Small intestine (tissue), 7 donors: ENCODE data around the gene CFLAR. TPM values are rescaled to one million over a fixed set of nuclear protein-coding genes. Genes with fewer than 3 reads are reported as not detected.
A peak's percentile ranks its signal among the peaks of the same experiment; 100 is the strongest.
"Not testable (repeated sequence)": the region's sequence is repeated elsewhere in the genome, so short reads cannot be mapped to it uniquely, and the experiment has no call there.

ENCODE experiments used
- DNase-seq, 2 donors: peaks; one replicate each; pipeline versions ENCODE4 v3.0.0 to v3.0.0-alpha.2; 2013
- FAIRE-seq: peaks from 2 replicates; lab custom pipeline; 2012; peaks lifted over from hg19 to GRCh38; lab: Jason Lieb, UNC
- H3K27ac ChIP-seq, 3 donors: one replicate each; pipeline ENCODE4 v1.5.1; 2013; ENCODE audit warnings: low read length in 2 of 3, mild to moderate bottlenecking in 2 of 3, control low read depth in 1 of 3, inconsistent platforms in 1 of 3, low read depth in 1 of 3, moderate library complexity in 1 of 3
- H3K27me3 ChIP-seq, 3 donors: one replicate each; pipeline ENCODE4 v1.6.1; 2013; ENCODE audit warnings: low read length in 3 of 3, inconsistent platforms in 1 of 3; ENCODE audit not compliant: control insufficient read depth in 3 of 3, insufficient read depth in 3 of 3
- H3K36me3 ChIP-seq, 3 donors: one replicate each; pipeline ENCODE4 v1.6.1; 2013; ENCODE audit warnings: low read length in 3 of 3, inconsistent platforms in 1 of 3, low read depth in 1 of 3, mild to moderate bottlenecking in 1 of 3, moderate library complexity in 1 of 3; ENCODE audit not compliant: control insufficient read depth in 3 of 3, insufficient read depth in 2 of 3
- H3K4me1 ChIP-seq, 3 donors: one replicate each; pipeline ENCODE4 v1.6.1; 2013; ENCODE audit warnings: low read length in 2 of 3, inconsistent platforms in 1 of 3, low read depth in 1 of 3, mild to moderate bottlenecking in 1 of 3, moderate library complexity in 1 of 3; ENCODE audit not compliant: control insufficient read depth in 3 of 3, insufficient read depth in 2 of 3
- H3K4me3 ChIP-seq, 3 donors: one replicate each; pipeline ENCODE4 v1.5.1; 2013; ENCODE audit warnings: low read length in 3 of 3, control low read depth in 1 of 3, inconsistent platforms in 1 of 3, low read depth in 1 of 3, mild to moderate bottlenecking in 1 of 3, moderate library complexity in 1 of 3
- H3K9me3 ChIP-seq, 2 donors: one replicate each; pipeline ENCODE4 v1.6.1; 2013; ENCODE audit warnings: low read depth in 1 of 2, low read length in 1 of 2; ENCODE audit not compliant: control insufficient read depth in 2 of 2, insufficient read depth in 1 of 2
- WGBS, 3 donors: extraction: QIAGEN DNeasy Blood & Tissue Kit; methylation state at CpG; one replicate each; pipeline ENCODE4 v1.1.7; 2013; 5-methylcytosine and 5-hydroxymethylcytosine counted together
- polyA plus RNA-seq, 4 donors: library from polyadenylated mRNA; stranded (reverse) in 3 of 4; unstranded in 1 of 4; fragments of 200-250 nt in 3 of 4; fragments of 120-200 nt in 1 of 4; gene quantifications; one replicate each; pipeline versions ENCODE4 v1.2.1 to v1.2.3, GENCODE V29; 2013
- donor health status: healthy with polysubstance abuse.
- donor health status: control.
- donor health status: control.
- donor health status: Bipolar disorder and iron deficiency.
- donor health status: healthy.

Gene CFLAR
- polyA plus RNA-seq, 4 donors: 26.4 to 68.6 (median 47.1) TPM

- DNase-seq (no peak), FAIRE-seq (no peak)
- WGBS, 3 donors: 15 to 45% (median 36%) methylated on average over 2 of the region's 2 CpGs
- no peak overlapping the region for H3K27ac ChIP-seq
- peaks cover 0 to 6% of the 10 kb centered on the region in 2 donors for H3K9me3 ChIP-seq
- H3K27me3 ChIP-seq: no peaks in the 10 kb centered on the region
- no peak overlapping the region for H3K4me3 ChIP-seq
- peaks cover 0 to 7% (median 0%) of the 10 kb centered on the region in 3 donors for H3K36me3 ChIP-seq
- peaks cover 0 to 12% (median 0%) of the 10 kb centered on the region in 3 donors for H3K4me1 ChIP-seq
Observed at GRCh38 chr2:201172279-201172678, 56.3 kb downstream of the CFLAR start.

GRCh38 chr2:201174687-201175086 is 58.7 kb downstream of the CFLAR start:
- 73 to 90% (median 74%) methylated on average over 1 of the region's 1 CpG for WGBS, 3 donors
- FAIRE-seq: no peak
- H3K27ac ChIP-seq: no peak overlapping the region

GRCh38 chr2:201176081-201176481 is 60.1 kb downstream of the CFLAR start:
- peak overlapping the region in 1 of 3 donors; percentile 2 for H3K27ac ChIP-seq
- FAIRE-seq: no peak

More at GRCh38 chr2:201174687-201175086, 58.7 kb downstream of the CFLAR start:
- Histone ChIP-seq H3K9me3 (peaks cover 0 to 21% of the 10 kb centered on the region in 2 donors), H3K4me1 (peaks cover 0 to 12% (median 0%) of the 10 kb centered on the region in 3 donors), H3K36me3 (no peaks in the 10 kb centered on the region), H3K4me3 (no peak overlapping the region), H3K27me3 (no peaks in the 10 kb centered on the region)
- DNase-seq: no peak

GRCh38 chr2:201180010-201180409 is 64.0 kb downstream of the CFLAR start:
- 50 to 60% (median 51%) methylated on average over 3 of the region's 3 CpGs for WGBS, 3 donors
- Histone ChIP-seq H3K36me3 (no peaks in the 10 kb centered on the region), H3K27ac (no peak overlapping the region), H3K9me3 (peaks cover 0 to 21% of the 10 kb centered on the region in 2 donors), H3K4me3 (no peak overlapping the region), H3K27me3 (no peaks in the 10 kb centered on the region), H3K4me1 (peaks cover 0 to 12% (median 0%) of the 10 kb centered on the region in 3 donors)
- FAIRE-seq (no peak), DNase-seq (no peak)

More at GRCh38 chr2:201176081-201176481, 60.1 kb downstream of the CFLAR start:
- peak; percentile 65 to 70 for DNase-seq
- peaks cover 0 to 21% of the 10 kb centered on the region in 2 donors for H3K9me3 ChIP-seq
- H3K36me3 ChIP-seq: no peaks in the 10 kb centered on the region
- WGBS, 3 donors: 21 to 45% (median 24%) methylated on average over 4 to 6 of the region's 6 CpGs
- H3K4me3 ChIP-seq: no peak overlapping the region
- no peaks in the 10 kb centered on the region for H3K27me3 ChIP-seq
- H3K4me1 ChIP-seq: peaks cover 0 to 12% (median 0%) of the 10 kb centered on the region in 3 donors

- 7 to 24% (median 23%) methylated on average over 11 of the region's 11 CpGs for WGBS, 3 donors
- peaks cover 0 to 10% (median 0%) of the 10 kb centered on the region in 3 donors for H3K36me3 ChIP-seq
- peak within 1 kb of the TSS; percentile 51 to 62 (median 54) for H3K4me3 ChIP-seq
- FAIRE-seq: no peak
- H3K27me3 ChIP-seq: no peaks in the 10 kb centered on the region
- H3K9me3 ChIP-seq: peaks cover 0 to 17% of the 10 kb centered on the region in 2 donors
- peak; percentile 92 to 97 for DNase-seq
- H3K27ac ChIP-seq: peak within 1 kb of the TSS; percentile 69 to 80 (median 77)
- peaks cover 0 to 19% (median 2%) of the 10 kb centered on the region in 3 donors for H3K4me1 ChIP-seq
Observed at GRCh38 chr2:201182650-201183364, 66.8 kb downstream of the CFLAR start, which contains the start of gene CASP10. CASP10 (plus strand) TSS chr2:201183141; CDS start chr2:201185778, 2,637 bp downstream.

GRCh38 chr2:201183365-201183727 is 67.4 kb downstream of the CFLAR start:
- Histone ChIP-seq H3K4me3 (peak overlapping the region; percentile 51 to 62 (median 54)), H3K9me3 (peaks cover 0 to 12% of the 10 kb centered on the region in 2 donors), H3K4me1 (peaks cover 0 to 19% (median 2%) of the 10 kb centered on the region in 3 donors), H3K27ac (peak overlapping the region; percentile 69 to 80 (median 77)), H3K36me3 (peaks cover 0 to 12% (median 0%) of the 10 kb centered on the region in 3 donors), H3K27me3 (no peaks in the 10 kb centered on the region)
- FAIRE-seq (no peak), DNase-seq (no peak)
- WGBS, 3 donors: 2 to 14% (median 5%) methylated on average over 4 of the region's 4 CpGs

- not testable (repeated sequence) for FAIRE-seq, H3K27me3 ChIP-seq, H3K9me3 ChIP-seq
- Histone ChIP-seq H3K36me3 (peaks cover 0 to 16% (median 0%) of the 10 kb centered on the region in 3 donors), H3K4me3 (peak overlapping the region; percentile 51 to 62 (median 54)), H3K4me1 (peaks cover 0 to 19% (median 2%) of the 10 kb centered on the region in 3 donors), H3K27ac (peak overlapping the region in 2 of 3 donors; percentile 54 to 69)
- DNase-seq: peak; percentile 23 to 61
- 8 to 34% (median 30%) methylated on average over 5 of the region's 5 CpGs for WGBS, 3 donors
Observed at GRCh38 chr2:201183835-201184234, 67.9 kb downstream of the CFLAR start.

GRCh38 chr2:201184248-201184647 is 68.3 kb downstream of the CFLAR start:
- H3K4me1 ChIP-seq: peaks cover 0 to 19% (median 2%) of the 10 kb centered on the region in 3 donors
- 28 to 39% (median 29%) methylated on average over 6 of the region's 6 CpGs for WGBS, 3 donors
- peaks cover 0 to 18% (median 0%) of the 10 kb centered on the region in 3 donors for H3K36me3 ChIP-seq
- not testable (repeated sequence) for H3K27me3 ChIP-seq, H3K9me3 ChIP-seq, FAIRE-seq, DNase-seq, H3K27ac ChIP-seq
- H3K4me3 ChIP-seq: peak overlapping the region; percentile 31 to 62 (median 51)
